A549 (cell line): ENCODE results near the gene CSAG1. TPM values are rescaled to one million over a fixed set of nuclear protein-coding genes. Genes with fewer than 3 reads are reported as not detected.
A peak's percentile ranks its signal among the peaks of the same experiment; 100 is the strongest.
"Not testable (repeated sequence)": the region's sequence is repeated elsewhere in the genome, so short reads cannot be mapped to it uniquely, and the experiment has no call there.

Experiments used
- ATAC-seq, 2 experiments: fragments of 200-7000 bp in 1 of 2; fragments of >200 bp in 1 of 2; cut with Nextera tagmentation in 1 of 2; cut with Tn5 transposase in 1 of 2; 3 replicates each; pipeline versions ENCODE4 v1.8.0 to v1.9.1; 2018 to 2020; ENCODE audit warnings: mild to moderate bottlenecking in 1 of 2, moderate library complexity in 1 of 2
- CTCF ChIA-PET: fragments of 300-600 bp; sonication (Branson Sonifier 250); formaldehyde crosslinking; extraction: SDS; loops from one replicate; lab custom pipeline; 2021; ENCODE audit warnings: antibody characterized with exemption, inconsistent platforms; lab: Yijun Ruan, JAX
- POLR2A ChIA-PET: fragments of 350-600 bp; formaldehyde crosslinking; extraction: SDS; loops from one replicate; lab custom pipeline; 2021; ENCODE audit warnings: antibody characterized with exemption, inconsistent platforms; lab: Yijun Ruan, JAX
- DNase-seq, 2 experiments: peaks; one replicate each; pipeline versions ENCODE4 v3.0.0 to v3.0.0-alpha.2; 2011 to 2016; ENCODE audit warnings: low read depth in 1 of 2, low spot score in 1 of 2
- FAIRE-seq: peaks from 2 replicates; lab custom pipeline; 2011; peaks lifted over from hg19 to GRCh38; lab: Jason Lieb, UNC
- H3K27ac ChIP-seq, 2 experiments: fragments of >200 bp; sonication (Bioruptor Twin); formaldehyde crosslinking; 3 replicates each; pipeline ENCODE4 v1.5.1; 2016 to 2017
- H3K4me1 ChIP-seq: fragments of >200 bp; sonication (Bioruptor Twin); formaldehyde crosslinking; 3 replicates; pipeline ENCODE4 v1.6.1; 2016
- H3K4me2 ChIP-seq: fragments of >200 bp; sonication (Bioruptor Twin); formaldehyde crosslinking; 3 replicates; pipeline ENCODE4 v1.6.1; 2016
- H3K4me3 ChIP-seq: fragments of >200 bp; sonication (Bioruptor Twin); formaldehyde crosslinking; 3 replicates; pipeline ENCODE4 v1.5.1; 2016
- H3K9me3 ChIP-seq: fragments of >200 bp; sonication (Bioruptor Twin); formaldehyde crosslinking; 3 replicates; pipeline ENCODE4 v1.6.1; 2016
- BCL3 ChIP-seq: fragments of >200 bp; sonication (Bioruptor Twin); formaldehyde crosslinking; IDR thresholded peaks from 3 replicates; pipeline ENCODE4 v1.6.1; 2016
- GATA3 ChIP-seq: IDR thresholded peaks from 2 replicates; pipeline ENCODE4 v1.6.1; 2012; ENCODE audit warnings: borderline replicate concordance
- POLR2A ChIP-seq: IDR thresholded peaks from 2 replicates; pipeline ENCODE4 v1.6.1; 2012; ENCODE audit warnings: mild to moderate bottlenecking, low read length
- RARB ChIP-seq: fragments of 250-450 bp; sonication (Bioruptor Pico); IDR thresholded peaks from 2 replicates; pipeline ENCODE4 v1.8.0; 2021; ENCODE audit warnings: mild to moderate bottlenecking, moderate library complexity
- WGBS: methylation state at CpG from one replicate; pipeline ENCODE4 v1.1.6; 2017; ENCODE audit errors: missing lambda C conversion rate; 5-methylcytosine and 5-hydroxymethylcytosine counted together
- polyA plus RNA-seq, 4 experiments: library from polyadenylated mRNA; depleted of rRNA in 3 of 4; stranded (reverse); fragments of >200 nt; fragmentation: RNase III in 1 of 4; extraction: RNeasy Plus Mini Kit Qiagen cat#74134 plus additional on column Dnase treatment in 1 of 4; gene quantifications; 2 replicates in 3 of 4; 3 replicates in 1 of 4; pipeline ENCODE4 v1.2.3, GENCODE V29; 2011 to 2017

The CSAG1 gene
- polyA plus RNA-seq, 2 of the 4 experiments (the other 2 are of a cell fraction): 0.27 to 1.4 TPM

GRCh38 chrX:152725409-152725808, 8.1 kb downstream of the CSAG1 start (continued):
- TF ChIP-seq RARB (CRISPR knock-in tag): no peak
- TF ChIP-seq BCL3: no peak
- no peak for TF ChIP-seq GATA3
- TF ChIP-seq POLR2A: no peak

GRCh38 chrX:152713815-152714787, 19.4 kb downstream of the CSAG1 start, which contains the start of gene MAGEA2B:
Gene MAGEA2B (plus strand): TSS chrX:152714628. CDS start chrX:152717107, 2,479 bp downstream.
- H3K9me3 ChIP-seq, H3K4me1 ChIP-seq, ATAC-seq, POLR2A ChIA-PET, FAIRE-seq, H3K27ac ChIP-seq, H3K4me2 ChIP-seq, CTCF ChIA-PET, H3K4me3 ChIP-seq, DNase-seq: not testable (repeated sequence)
- WGBS: no CpG with 5 or more reads among the region's 35 CpGs

- H3K4me3 ChIP-seq, H3K4me1 ChIP-seq, ATAC-seq, CTCF ChIA-PET, H3K27ac ChIP-seq, FAIRE-seq, DNase-seq, POLR2A ChIA-PET, H3K4me2 ChIP-seq, H3K9me3 ChIP-seq: not testable (repeated sequence)
- WGBS: no CpG with 5 or more reads among the region's 5 CpGs
These were observed 20.3 kb downstream of the CSAG1 start for GRCh38 chrX:152713195-152713594.

- H3K27ac ChIP-seq, POLR2A ChIA-PET, H3K9me3 ChIP-seq, ATAC-seq, FAIRE-seq, H3K4me2 ChIP-seq, DNase-seq, H3K4me1 ChIP-seq, H3K4me3 ChIP-seq, CTCF ChIA-PET: not testable (repeated sequence)
- WGBS: no CpG with 5 or more reads among the region's 2 CpGs
These were observed 24.3 kb downstream of the CSAG1 start, which contains the start of gene CSAG2 for GRCh38 chrX:152709173-152709572. Gene CSAG2 (minus strand): TSS chrX:152709273. CDS start chrX:152709112, 161 bp downstream.

- CTCF ChIA-PET: not testable (repeated sequence)
These were observed 27.0 kb downstream of the CSAG1 start for GRCh38 chrX:152706500-152706899.

GRCh38 chrX:152700390-152700789, 33.1 kb downstream of the CSAG1 start:
- not testable (repeated sequence) for H3K4me2 ChIP-seq
- WGBS: 45% methylated on average over 3 of the region's 5 CpGs

More at GRCh38 chrX:152706500-152706899, 27.0 kb downstream of the CSAG1 start:
- POLR2A ChIA-PET, H3K27ac ChIP-seq, H3K4me3 ChIP-seq, H3K9me3 ChIP-seq, DNase-seq, FAIRE-seq, ATAC-seq, H3K4me2 ChIP-seq, H3K4me1 ChIP-seq: not testable (repeated sequence)
- 15% methylated on average over 2 of the region's 7 CpGs for WGBS

GRCh38 chrX:152697952-152698931, 35.3 kb downstream of the CSAG1 start, which contains the start of gene MAGEA3:
Gene MAGEA3 (plus strand): TSS chrX:152698794. CDS start chrX:152700833, 2,039 bp downstream.
- DNase-seq, POLR2A ChIA-PET, H3K4me3 ChIP-seq, FAIRE-seq, ATAC-seq, H3K4me2 ChIP-seq, H3K27ac ChIP-seq, CTCF ChIA-PET, H3K4me1 ChIP-seq, H3K9me3 ChIP-seq: not testable (repeated sequence)
- no CpG with 5 or more reads among the region's 34 CpGs for WGBS

More at GRCh38 chrX:152700390-152700789, 33.1 kb downstream of the CSAG1 start:
- DNase-seq, FAIRE-seq, H3K4me3 ChIP-seq, H3K27ac ChIP-seq, CTCF ChIA-PET, ATAC-seq, POLR2A ChIA-PET, H3K4me1 ChIP-seq, H3K9me3 ChIP-seq: not testable (repeated sequence)

GRCh38 chrX:152681012-152681411, 52.5 kb downstream of the CSAG1 start:
- H3K27ac ChIP-seq, CTCF ChIA-PET, POLR2A ChIA-PET, H3K4me1 ChIP-seq, H3K9me3 ChIP-seq, DNase-seq, H3K4me3 ChIP-seq, H3K4me2 ChIP-seq: not testable (repeated sequence)
- FAIRE-seq: peak; percentile 92
- ATAC-seq: peak; percentile 73 to 91; a peak in 5 of 6 replicates
- WGBS: no CpG with 5 or more reads among the region's 3 CpGs
